ENCODE data around the gene TENT4A. TPM values are rescaled to one million over a fixed set of nuclear protein-coding genes. Genes with fewer than 3 reads are reported as not detected.

Gene TENT4A
- total RNA-seq, 2 experiments from 2014 or later, result 29.2 to 33.3 TPM

DNA sequence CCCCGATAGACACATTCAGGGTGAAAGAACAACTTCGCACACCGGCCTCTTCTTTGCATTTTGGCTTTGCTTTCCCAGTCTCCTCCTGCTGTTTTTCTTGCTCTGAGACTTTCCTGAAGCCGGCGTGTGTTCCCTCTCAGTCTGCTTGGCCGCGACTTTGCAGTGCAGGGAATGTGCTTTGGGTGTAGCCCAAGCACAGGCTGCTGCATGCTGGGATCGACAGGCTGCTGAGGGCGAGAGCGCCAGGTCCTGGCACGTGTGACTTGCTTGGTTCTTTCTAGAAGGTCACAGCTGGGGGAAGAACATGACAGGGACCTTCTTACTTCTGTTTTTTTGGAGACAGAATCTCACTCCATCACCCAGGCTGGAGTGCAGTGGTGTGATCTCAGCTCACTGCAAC lies 40.6 kb downstream of the TENT4A start:
- Mint-ChIP-seq H3K4me3 (no peak overlapping the region), H3K27me3 (no peaks in the 10 kb centered on the region), H3K4me1 (no peaks in the 10 kb centered on the region), H3K36me3 (ENCODE audit: low read depth) (peaks cover 67% of the 10 kb centered on the region), H3K27ac (no peak overlapping the region), H3K9me3 (ENCODE audit: low read depth) (no peaks in the 10 kb centered on the region)
- ATAC-seq (no peak), DNase-seq (no peak)
- intact Hi-C loops (cut with DNase I, micrococcal nuclease), result no loop called here
- CTCF ChIA-PET, result no interaction called here
- POLR2A ChIA-PET, result no interaction called here

DNA sequence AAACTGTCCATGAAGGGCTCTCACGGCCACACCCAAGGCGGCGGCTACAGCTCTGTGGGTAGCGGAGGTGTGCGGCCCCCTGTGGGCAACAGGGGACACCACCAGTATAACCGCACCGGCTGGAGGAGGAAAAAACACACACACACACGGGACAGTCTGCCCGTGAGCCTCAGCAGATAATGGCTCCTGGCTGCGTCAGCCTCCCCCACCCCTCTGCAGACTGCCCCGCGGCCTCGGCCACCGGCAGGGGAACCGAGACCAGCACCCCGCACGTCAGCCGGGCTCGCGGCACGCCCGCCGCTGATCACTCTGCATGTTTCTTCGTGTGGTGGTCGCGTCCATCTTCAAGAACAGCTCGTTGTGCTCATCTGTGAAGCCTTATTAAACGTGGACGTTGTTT lies 41.5 kb downstream of the TENT4A start:
- H3K9me3 Mint-ChIP-seq (ENCODE audit: low read depth), result no peaks in the 10 kb centered on the region
- DNase-seq (no peak), ATAC-seq (no peak)
- no peak overlapping the region for H3K27ac Mint-ChIP-seq
- ChIA-PET CTCF (no interaction called here), POLR2A (no interaction called here)
- no peaks in the 10 kb centered on the region for H3K27me3 Mint-ChIP-seq
- H3K4me1 Mint-ChIP-seq, result no peaks in the 10 kb centered on the region
- intact Hi-C loops (cut with DNase I, micrococcal nuclease), result no loop called here
- H3K36me3 Mint-ChIP-seq (ENCODE audit: low read depth), result peaks cover 61% of the 10 kb centered on the region
- H3K4me3 Mint-ChIP-seq, result no peak overlapping the region

GRCh38 chr5:6755519-6755918 lies 42.3 kb downstream of the TENT4A start:
- Mint-ChIP-seq H3K36me3 (ENCODE audit: low read depth) (peaks cover 56% of the 10 kb centered on the region), H3K4me1 (no peaks in the 10 kb centered on the region), H3K27ac (no peak overlapping the region), H3K27me3 (no peaks in the 10 kb centered on the region), H3K4me3 (no peak overlapping the region), H3K9me3 (ENCODE audit: low read depth) (no peaks in the 10 kb centered on the region)
- intact Hi-C loops (cut with DNase I, micrococcal nuclease), result no loop called here
- CTCF ChIA-PET, result no interaction called here
- ATAC-seq (no peak), DNase-seq (no peak)
- POLR2A ChIA-PET, result no interaction called here

- no peak for ATAC-seq
- H3K9me3 Mint-ChIP-seq (ENCODE audit: low read depth), result no peaks in the 10 kb centered on the region
- ChIA-PET POLR2A (no interaction called here), CTCF (no interaction called here)
- H3K27me3 Mint-ChIP-seq, result no peaks in the 10 kb centered on the region
- H3K36me3 Mint-ChIP-seq (ENCODE audit: low read depth), result peaks cover 53% of the 10 kb centered on the region
- H3K27ac Mint-ChIP-seq, result no peak overlapping the region
- DNase-seq, result no peak
- H3K4me1 Mint-ChIP-seq, result no peaks in the 10 kb centered on the region
- intact Hi-C loops (cut with DNase I, micrococcal nuclease), result no loop called here
- no peak overlapping the region for H3K4me3 Mint-ChIP-seq
Observed at GRCh38 chr5:6755941-6756340, 42.7 kb downstream of the TENT4A start.

- no peak overlapping the region for H3K27ac Mint-ChIP-seq
- no peaks in the 10 kb centered on the region for H3K27me3 Mint-ChIP-seq
- no peaks in the 10 kb centered on the region for H3K9me3 Mint-ChIP-seq (ENCODE audit: low read depth)
- CTCF ChIA-PET, result no interaction called here
- peaks cover 40% of the 10 kb centered on the region for H3K36me3 Mint-ChIP-seq (ENCODE audit: low read depth)
- POLR2A ChIA-PET, result interaction anchor here (0.6 to 0.7 kb wide), 2 partner anchors 485 to 505 kb away, joined by 4 to 5 read pairs; no protein-coding TSS in a partner anchor
- no peak for DNase-seq
- ATAC-seq, result no peak
- intact Hi-C loops (cut with DNase I, micrococcal nuclease), result no loop called here
- no peak overlapping the region for H3K4me3 Mint-ChIP-seq
- H3K4me1 Mint-ChIP-seq, result no peaks in the 10 kb centered on the region
Observed at GRCh38 chr5:6757414-6757969, 44.3 kb downstream of the TENT4A start.

DNA sequence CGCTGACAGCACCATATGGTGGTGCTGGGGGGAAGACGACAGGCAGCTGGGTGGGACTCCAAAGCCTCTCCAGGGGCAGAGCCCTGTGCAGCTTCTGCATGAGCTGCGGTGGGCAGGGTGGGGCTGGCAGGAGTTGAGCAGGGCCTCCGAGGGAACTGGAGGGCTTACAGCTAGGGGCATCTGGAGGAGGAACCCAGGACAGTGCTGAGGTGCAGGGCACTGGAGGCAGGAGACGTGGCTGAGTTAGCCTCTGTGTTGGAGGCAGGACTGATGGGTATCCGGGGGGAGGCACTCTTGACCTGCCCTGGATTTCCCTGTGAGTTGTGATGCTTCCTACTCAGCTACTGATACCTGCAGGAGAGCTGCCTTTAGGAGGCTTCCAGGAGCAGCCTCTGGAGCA lies 45.0 kb downstream of the TENT4A start:
- Mint-ChIP-seq H3K4me3 (no peak overlapping the region), H3K27ac (no peak overlapping the region), H3K4me1 (no peaks in the 10 kb centered on the region), H3K27me3 (no peaks in the 10 kb centered on the region), H3K36me3 (ENCODE audit: low read depth) (peaks cover 34% of the 10 kb centered on the region), H3K9me3 (ENCODE audit: low read depth) (no peaks in the 10 kb centered on the region)
- POLR2A ChIA-PET, result interaction anchor here (0.6 kb wide), 1 partner anchor 485 kb away, joined by 5 read pairs; no protein-coding TSS in a partner anchor
- DNase-seq (no peak), ATAC-seq (no peak)
- intact Hi-C loops (cut with DNase I, micrococcal nuclease), result no loop called here
- CTCF ChIA-PET, result no interaction called here

- intact Hi-C loops (cut with DNase I, micrococcal nuclease), result no loop called here
- DNase-seq, result no peak
- H3K9me3 Mint-ChIP-seq (ENCODE audit: low read depth), result no peaks in the 10 kb centered on the region
- H3K4me1 Mint-ChIP-seq, result no peaks in the 10 kb centered on the region
- no peak overlapping the region for H3K4me3 Mint-ChIP-seq
- peaks cover 29% of the 10 kb centered on the region for H3K36me3 Mint-ChIP-seq (ENCODE audit: low read depth)
- ChIA-PET POLR2A (no interaction called here), CTCF (no interaction called here)
- H3K27me3 Mint-ChIP-seq, result no peaks in the 10 kb centered on the region
- H3K27ac Mint-ChIP-seq, result no peak overlapping the region
- ATAC-seq, result no peak
Observed at GRCh38 chr5:6758706-6759105, 45.5 kb downstream of the TENT4A start.

DNA sequence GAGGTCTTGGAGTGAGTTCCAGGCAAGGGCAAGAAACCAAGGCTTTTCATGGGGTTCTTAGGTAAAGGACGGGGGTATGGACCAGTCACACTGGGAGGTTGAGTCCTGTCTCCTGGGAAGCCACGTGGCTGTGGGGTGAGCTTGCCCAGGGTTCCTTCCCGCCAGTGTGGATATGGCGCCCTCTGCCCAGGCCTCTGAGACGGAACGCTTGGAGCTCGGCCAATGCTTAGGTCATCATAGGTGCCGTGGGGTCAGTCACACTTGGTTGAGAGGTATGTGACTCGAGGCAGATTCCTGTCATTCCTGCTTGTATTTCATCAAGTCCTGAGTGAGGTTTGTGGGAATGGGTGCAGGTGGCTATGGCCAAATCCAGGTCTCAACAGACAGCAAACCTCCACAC lies 46.2 kb downstream of the TENT4A start:
- H3K36me3 Mint-ChIP-seq (ENCODE audit: low read depth), result peaks cover 24% of the 10 kb centered on the region
- intact Hi-C loops (cut with DNase I, micrococcal nuclease), result no loop called here
- DNase-seq (no peak), ATAC-seq (no peak)
- H3K4me3 Mint-ChIP-seq, result no peak overlapping the region
- ChIA-PET POLR2A (interaction anchor here (1.0 kb wide), 1 partner anchor 1113 kb away, joined by 3 read pairs; no protein-coding TSS in a partner anchor), CTCF (interaction anchor here (1.2 kb wide), 1 partner anchor 17 kb away, joined by 4 read pairs; no protein-coding TSS in a partner anchor)
- H3K27me3 Mint-ChIP-seq, result no peaks in the 10 kb centered on the region
- H3K9me3 Mint-ChIP-seq (ENCODE audit: low read depth), result no peaks in the 10 kb centered on the region
- no peaks in the 10 kb centered on the region for H3K4me1 Mint-ChIP-seq
- no peak overlapping the region for H3K27ac Mint-ChIP-seq

DNA sequence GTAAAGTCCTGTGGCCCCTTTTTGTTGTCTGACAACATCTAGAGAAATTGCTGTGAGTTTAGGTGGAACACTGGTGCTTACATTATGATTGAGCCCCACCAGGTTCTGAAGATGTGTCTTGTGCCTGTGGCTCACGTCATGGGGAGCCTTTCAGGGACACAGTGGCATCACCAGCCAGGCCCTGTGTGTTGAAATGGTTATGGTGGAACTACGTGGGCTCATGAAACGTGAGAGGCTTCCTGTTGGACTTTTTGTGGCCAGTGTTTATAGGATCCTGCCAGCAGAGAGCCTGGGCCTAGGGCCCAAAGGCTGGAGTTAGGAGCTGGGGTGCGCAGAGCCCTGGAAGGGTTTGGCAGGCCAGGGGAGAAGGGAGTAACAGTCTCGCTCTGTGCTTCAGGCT lies 46.8 kb downstream of the TENT4A start:
- POLR2A ChIA-PET, result interaction anchor here (1.0 kb wide), 1 partner anchor 1112 kb away, joined by 3 read pairs; no protein-coding TSS in a partner anchor
- Mint-ChIP-seq H3K4me1 (no peaks in the 10 kb centered on the region), H3K27me3 (no peaks in the 10 kb centered on the region), H3K9me3 (ENCODE audit: low read depth) (no peaks in the 10 kb centered on the region), H3K27ac (no peak overlapping the region), H3K4me3 (no peak overlapping the region), H3K36me3 (ENCODE audit: low read depth) (peaks cover 20% of the 10 kb centered on the region)
- DNase-seq (no peak), ATAC-seq (no peak)
- intact Hi-C loops (cut with DNase I, micrococcal nuclease), result no loop called here
- CTCF ChIA-PET, result interaction anchor here (1.2 kb wide), 1 partner anchor 17 kb away, joined by 4 read pairs; no protein-coding TSS in a partner anchor

DNA sequence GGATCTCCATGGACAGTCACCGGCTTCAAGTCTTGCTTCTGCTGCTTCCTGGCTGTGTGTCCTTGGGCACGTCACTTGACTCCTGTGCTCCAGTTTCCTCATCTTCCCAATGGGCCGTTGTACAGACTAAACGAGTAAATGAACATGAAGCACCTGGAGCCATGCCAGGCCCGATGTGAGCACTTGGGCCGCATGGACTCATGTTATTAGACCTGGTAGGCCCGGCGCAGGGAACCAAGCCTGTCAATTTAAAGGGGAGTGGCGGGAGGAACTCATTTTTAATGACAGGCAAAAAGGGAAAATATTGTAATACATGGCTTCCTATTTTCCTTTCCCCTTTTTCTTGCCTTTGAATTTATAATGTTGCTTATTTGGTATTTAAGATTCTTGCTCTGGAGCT lies 47.5 kb downstream of the TENT4A start:
- no peaks in the 10 kb centered on the region for H3K9me3 Mint-ChIP-seq (ENCODE audit: low read depth)
- no peak overlapping the region for H3K27ac Mint-ChIP-seq
- intact Hi-C loops (cut with DNase I, micrococcal nuclease), result no loop called here
- CTCF ChIA-PET, result interaction anchor here (1.2 kb wide), 1 partner anchor 18 kb away, joined by 4 read pairs; no protein-coding TSS in a partner anchor
- DNase-seq, result no peak
- no peak for ATAC-seq
- H3K4me3 Mint-ChIP-seq, result no peak overlapping the region
- H3K27me3 Mint-ChIP-seq, result no peaks in the 10 kb centered on the region
- H3K4me1 Mint-ChIP-seq, result peaks cover 2% of the 10 kb centered on the region
- peaks cover 13% of the 10 kb centered on the region for H3K36me3 Mint-ChIP-seq (ENCODE audit: low read depth)
- POLR2A ChIA-PET, result no interaction called here

GRCh38 chr5:6761333-6761732 lies 48.1 kb downstream of the TENT4A start:
- ChIA-PET CTCF (no interaction called here), POLR2A (no interaction called here)
- no peaks in the 10 kb centered on the region for H3K27me3 Mint-ChIP-seq
- no peak overlapping the region for H3K27ac Mint-ChIP-seq
- ATAC-seq (no peak), DNase-seq (no peak)
- no peak overlapping the region for H3K4me3 Mint-ChIP-seq
- peaks cover 7% of the 10 kb centered on the region for H3K4me1 Mint-ChIP-seq
- intact Hi-C loops (cut with DNase I, micrococcal nuclease), result no loop called here
- H3K36me3 Mint-ChIP-seq (ENCODE audit: low read depth), result peaks cover 7% of the 10 kb centered on the region
- H3K9me3 Mint-ChIP-seq (ENCODE audit: low read depth), result no peaks in the 10 kb centered on the region

DNA sequence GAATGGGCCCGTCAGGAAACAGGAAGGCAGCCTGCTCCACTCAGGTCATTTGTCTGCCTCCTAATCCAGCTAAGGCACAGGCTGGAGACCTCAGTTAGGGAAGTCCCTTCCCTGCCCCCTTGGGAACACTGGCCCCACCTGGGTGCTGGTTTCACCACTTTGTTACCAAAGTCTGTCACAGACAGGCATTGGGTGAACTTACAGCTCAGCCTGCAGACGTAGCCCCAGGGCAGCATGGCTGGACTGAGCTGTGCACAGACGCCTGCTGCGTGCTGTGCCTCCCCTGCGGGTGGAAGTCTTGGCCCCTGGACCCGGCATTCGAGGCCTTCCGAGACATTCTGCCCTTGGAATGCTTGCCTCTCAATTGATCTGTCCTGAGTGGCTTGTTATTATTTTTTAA lies 48.9 kb downstream of the TENT4A start:
- POLR2A ChIA-PET, result no interaction called here
- Mint-ChIP-seq H3K36me3 (ENCODE audit: low read depth) (peaks cover 3% of the 10 kb centered on the region), H3K27me3 (no peaks in the 10 kb centered on the region), H3K9me3 (ENCODE audit: low read depth) (no peaks in the 10 kb centered on the region), H3K4me1 (peaks cover 7% of the 10 kb centered on the region), H3K27ac (no peak overlapping the region), H3K4me3 (no peak overlapping the region)
- DNase-seq, result no peak
- intact Hi-C loops (cut with DNase I, micrococcal nuclease), result no loop called here
- no peak for ATAC-seq
- CTCF ChIA-PET, result no interaction called here

Measured in activated CD4-positive, alpha-beta T cell treated with anti-CD3 and anti-CD28 coated beads for 36 hours (primary cell).